HG03354 (cell line): Measurements from ENCODE around the gene MT1H.
A peak's percentile ranks its signal among the peaks of the same experiment; 100 is the strongest.

Experiments
- ATAC-seq: cut with Tn5 transposase; IDR thresholded peaks from one replicate; pipeline ENCODE4 v1.9.1; 2021; ENCODE audit warnings: mild to moderate bottlenecking; ENCODE audit not compliant: unreplicated experiment, poor library complexity, severe bottlenecking

Gene MT1H

DNA sequence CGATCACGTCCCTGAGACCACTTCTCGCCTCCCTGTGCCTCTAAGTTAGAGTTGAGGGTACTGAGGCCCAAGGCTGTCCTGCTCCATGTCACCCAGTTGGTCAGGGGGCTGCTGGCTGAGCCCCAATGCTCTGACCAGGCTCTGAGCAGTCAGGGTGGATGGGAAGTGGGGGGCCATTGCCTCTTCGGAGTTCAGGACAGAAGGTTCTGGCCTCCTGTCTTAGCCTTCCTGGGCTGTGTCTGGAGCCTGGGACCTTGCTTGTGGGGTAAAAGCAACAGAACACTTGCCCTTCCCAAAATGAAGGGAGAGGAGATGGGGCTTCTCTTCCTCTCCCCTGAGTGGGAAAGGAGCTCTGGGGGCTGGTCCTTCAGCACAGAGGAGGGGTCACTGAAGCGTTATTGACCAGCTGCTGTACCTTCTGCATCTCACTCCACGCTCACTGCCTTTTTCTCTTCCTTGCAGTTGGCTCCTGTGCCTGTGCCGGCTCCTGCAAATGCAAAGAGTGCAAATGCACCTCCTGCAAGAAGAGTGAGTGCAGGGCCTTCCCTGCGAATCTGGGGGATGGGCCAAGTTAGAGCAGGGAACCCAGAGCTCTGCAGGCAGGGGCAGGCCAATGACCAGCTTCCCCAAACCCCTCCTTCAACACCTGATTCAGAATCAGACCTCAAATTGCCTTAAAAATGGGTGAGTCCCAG is 13.2 kb downstream of the MT1H start:
- ATAC-seq = peak; percentile 3

DNA sequence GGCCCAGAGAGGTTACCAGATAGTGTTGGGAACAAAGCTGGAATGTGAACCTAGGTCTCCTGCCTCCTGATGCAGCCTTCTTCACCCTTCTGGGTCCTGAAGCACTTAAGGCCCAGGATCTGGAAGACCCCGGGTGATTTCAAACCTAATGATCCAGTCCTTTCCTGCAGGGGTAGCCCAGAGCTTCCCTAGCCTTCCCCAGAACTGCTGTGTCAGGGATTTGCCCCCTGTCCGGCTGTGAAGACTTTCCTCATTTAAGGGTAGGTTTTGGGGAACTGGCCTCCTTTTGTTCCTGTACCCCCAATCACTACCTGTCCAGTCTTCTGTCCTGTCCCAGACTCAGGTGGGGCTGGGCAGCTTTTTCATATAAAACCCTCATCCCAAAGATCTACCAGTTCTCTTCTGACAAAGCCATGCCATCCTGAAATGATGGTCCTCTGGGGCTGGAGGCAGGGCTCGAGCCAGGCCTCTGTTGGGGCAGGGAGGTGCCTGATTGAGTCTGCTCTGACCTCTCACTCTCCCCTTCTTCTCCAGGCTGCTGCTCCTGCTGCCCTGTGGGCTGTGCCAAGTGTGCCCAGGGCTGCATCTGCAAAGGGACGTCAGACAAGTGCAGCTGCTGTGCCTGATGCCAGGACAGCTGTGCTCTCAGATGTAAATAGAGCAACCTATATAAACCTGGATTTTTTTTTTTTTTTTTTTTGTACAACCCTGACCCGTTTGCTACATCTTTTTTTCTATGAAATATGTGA is 14.0 kb downstream of the MT1H start:
- no peak for ATAC-seq

DNA sequence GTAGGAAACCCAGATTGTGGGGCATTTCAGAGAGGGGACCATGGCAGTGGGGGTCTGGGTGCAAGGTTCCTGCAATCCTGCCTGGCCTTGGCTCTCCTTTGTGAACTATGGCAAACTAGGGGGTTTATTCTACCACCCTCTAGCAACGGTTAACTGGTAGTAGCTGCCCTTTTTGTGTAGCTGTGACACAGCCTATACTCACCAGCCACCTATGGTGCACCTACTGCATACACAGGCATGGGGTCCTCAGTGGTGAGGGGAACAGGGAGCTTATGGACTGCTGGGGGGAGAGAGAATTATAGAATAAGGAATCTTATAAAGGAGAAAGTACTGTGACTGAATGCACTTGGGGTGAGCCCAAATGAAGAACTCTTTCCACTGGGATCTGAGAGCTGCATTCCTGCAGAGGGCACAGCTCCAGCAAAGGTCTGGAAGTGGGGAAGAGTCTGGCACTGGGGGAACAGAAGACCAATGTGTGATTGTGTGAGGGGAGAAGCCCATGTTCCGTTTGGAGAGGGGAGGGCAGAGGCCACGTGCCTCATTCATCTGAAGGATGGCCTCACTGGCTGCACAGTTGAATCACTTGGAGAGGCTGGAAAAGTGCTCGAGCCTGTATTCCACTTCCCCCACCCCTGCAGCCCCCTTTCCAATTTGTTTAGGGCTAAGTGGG is 14.8 kb downstream of the MT1H start:
- ATAC-seq = no peak

DNA sequence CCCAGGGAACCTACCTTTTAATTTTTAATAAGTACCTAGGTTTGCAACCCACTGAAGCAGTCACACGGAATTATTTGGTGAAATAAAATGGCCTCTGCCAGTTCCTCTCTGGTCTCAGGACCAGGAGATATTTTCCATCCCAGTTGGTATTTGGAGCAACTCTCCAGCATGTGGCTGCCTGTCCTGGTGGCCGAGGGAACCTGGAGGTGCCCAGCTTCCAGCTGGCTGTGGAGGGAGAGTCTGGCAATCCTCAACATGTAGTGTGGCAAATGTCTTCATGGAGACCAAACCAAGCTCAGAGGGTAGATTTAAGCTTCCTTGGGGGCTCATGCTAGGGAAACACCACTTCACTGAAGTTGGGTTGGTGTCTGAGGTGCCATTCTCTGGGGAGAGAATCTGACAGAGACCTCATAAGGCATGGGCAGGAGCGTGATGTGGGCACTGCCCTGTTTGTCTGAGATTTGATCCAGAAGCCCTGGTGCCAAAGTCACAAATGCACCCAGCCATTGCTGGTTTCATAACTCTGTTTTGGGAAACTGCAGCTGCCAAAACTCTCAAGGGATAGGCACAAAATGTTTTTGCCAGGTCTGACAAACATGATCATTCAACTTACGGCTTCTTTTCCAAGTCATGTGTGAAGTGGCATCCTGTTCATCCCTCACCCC is 15.4 kb downstream of the MT1H start:
- no peak for ATAC-seq

DNA sequence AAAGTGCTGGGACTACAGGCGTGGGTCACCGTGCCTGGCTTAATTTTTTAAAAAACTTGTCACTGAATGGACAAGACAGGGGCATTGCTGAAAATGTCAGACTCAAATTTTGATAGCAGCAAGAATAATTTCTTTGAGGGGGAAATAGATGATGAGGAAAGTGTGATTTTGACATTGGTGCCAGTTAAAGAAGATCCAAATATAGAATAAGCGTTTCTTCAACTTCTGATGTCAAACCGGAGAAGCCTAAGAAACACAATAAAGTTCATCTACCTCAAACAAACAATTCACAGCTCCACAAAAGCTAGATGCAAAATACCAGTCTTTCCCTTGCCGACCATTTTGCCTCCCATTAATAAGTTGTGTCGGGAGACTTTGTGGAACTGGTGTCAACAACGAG is 17.1 kb downstream of the MT1H start:
- ATAC-seq = no peak

DNA sequence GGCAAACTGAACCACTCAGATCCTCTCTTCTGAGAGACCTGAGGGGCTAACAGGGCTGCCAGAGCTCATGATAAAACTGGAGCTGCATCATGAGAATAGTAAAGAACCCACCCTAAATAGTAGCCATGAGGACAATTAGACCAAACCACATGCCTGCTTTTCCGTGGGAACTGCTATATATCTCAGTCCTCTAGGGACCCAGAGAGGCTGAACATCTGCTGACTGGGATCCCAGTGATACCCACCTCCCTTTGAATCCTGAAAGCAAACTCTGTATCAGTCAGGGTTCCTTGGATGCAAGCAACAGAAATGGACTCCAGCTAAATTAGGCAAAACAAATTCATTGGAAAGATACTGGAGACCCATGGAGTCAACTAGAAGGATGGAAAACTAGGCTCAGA is 19.1 kb downstream of the MT1H start:
- no peak for ATAC-seq

DNA sequence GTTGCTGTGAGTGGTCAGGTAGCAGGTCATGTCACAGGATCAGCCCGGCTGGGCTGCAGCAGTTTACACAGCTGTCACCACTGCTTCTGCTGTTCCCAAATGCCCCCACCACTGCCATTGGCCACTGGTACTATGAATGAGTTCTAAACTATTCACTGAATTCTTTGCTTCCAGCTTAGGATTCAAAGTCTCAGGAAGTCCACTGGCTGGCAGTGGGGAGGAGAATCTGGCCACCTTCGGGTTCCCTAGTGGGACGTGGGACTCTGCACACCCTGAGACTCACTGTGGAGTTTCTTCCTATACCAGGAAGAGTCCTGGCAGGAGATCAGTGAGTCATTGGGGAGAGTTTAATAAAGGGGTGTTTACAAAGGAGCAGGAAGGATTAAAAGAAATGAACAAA is 19.6 kb downstream of the MT1H start:
- ATAC-seq = no peak

DNA sequence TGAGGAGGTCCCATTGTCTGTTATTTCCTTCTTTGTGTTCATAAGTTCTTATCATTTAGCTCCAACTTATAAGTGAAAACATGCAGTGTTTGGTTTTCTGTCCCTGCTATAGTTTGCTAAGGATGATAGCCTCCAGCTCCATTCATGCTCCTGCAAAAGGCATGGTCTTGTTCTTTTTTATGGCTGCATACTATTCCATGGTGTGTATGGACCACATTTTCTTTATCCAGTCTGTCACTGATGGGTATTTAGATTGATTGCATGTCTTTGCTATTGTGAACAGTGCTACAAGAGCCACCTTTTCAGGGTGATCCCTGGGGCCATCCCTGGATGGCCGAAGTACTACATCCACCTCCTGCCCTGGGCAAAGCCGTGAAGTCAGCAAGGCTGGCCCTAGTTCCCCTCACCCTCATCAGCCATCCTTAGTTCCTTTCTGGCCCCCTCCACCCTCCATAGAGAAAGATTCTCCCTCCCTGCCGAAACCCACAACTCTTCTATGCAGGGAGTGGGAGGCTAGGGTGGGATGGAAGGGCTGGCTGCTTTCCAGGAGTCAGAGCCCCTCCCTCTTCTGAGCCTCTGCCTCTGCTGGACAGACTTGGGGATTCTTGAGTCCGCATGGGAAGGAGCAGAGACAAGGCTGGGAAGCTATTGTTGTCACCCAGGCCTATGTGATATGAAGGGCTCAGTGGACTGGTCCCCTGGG is 21.0 kb downstream of the MT1H start:
- no peak for ATAC-seq

DNA sequence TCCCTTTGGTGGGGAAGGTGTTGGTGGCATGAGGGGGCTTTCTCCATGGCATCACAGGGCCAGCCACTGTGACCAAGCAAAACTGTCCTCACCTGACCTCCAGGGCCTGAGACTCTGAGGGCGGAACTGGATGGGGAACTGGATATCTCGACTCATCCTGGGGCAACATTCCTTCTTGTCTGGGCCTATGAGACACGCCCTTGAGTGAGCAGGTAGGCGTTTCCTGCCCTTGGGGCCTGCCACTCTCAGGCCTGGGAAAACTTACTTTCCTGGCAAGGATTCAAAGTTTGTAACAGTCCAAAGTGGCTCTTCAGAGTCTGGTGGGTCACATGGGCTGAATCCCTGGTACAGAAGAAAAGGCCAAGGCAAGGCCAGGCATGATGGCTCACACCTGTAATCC is 22.3 kb downstream of the MT1H start:
- no peak for ATAC-seq

DNA sequence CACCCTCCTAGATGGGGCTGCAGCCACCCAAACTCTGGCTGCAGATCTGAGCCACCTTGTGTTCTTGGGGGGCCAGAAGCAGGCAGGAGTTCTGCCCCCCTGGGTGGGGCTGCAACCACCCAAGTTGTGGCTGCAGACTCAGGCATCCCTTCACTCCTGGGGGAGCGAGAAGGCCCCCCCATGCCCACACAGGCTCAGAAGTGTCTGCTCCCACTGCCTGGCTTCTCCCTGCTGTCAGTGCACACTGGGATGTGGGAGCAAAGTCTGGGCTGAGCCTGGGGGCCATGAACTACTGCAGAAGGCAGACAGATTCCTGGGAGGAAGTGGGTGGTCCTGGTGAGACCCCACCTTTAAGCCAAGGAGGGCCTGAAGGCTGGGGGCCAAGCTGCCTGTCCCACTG is 25.6 kb downstream of the MT1H start:
- ATAC-seq = no peak

DNA sequence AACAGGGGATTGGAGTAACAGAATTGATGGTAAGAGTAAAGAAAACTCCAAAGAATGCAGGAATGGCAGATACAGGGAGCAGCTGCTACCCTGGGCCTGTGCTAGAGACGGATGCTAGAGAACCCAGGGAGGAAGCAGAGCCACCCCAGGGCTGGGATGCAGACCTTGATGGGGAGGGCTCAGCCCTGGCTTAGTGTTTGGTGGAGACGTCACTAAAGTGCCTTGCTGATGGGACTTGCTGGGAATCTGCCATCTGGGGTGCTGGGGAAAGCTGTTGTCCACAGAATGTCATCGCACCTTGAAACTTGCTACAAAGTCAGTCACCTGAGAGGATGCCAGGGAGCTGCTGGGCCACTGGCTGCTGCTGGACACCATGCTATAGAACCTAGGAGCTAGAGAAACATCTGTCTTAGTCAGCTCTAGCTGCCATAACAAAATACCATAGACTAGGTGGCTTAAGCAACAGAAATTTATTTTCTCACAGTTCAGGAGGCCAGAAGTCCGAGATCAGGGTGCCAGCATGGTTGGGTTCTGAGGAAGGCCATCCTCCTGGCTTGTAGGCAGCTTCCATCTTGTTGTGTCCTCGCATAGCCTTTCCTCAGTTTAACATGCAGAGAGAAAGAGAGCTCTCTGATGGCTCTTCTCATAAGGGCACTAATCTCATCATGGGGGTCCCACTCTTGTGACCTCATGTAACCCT is 28.0 kb downstream of the MT1H start:
- no peak for ATAC-seq

DNA sequence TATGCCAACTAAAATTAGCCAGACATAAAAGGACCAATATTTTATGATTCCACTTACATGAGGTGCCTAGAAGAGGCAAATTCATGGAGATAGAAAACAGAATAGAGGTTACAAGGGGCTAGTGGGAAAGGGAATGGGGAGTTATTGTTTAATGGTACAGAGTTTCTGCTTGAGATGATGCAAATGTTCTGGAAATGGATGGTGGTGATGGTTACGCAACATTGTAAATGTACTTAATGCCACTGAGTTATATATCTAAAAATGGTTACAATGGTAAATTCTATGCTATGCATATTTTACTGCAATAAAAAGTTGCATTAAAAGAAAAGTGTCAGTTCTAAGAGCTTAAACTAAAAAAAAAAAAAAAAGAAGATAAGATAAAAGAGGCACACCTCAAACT is 30.6 kb downstream of the MT1H start:
- ATAC-seq = no peak

DNA sequence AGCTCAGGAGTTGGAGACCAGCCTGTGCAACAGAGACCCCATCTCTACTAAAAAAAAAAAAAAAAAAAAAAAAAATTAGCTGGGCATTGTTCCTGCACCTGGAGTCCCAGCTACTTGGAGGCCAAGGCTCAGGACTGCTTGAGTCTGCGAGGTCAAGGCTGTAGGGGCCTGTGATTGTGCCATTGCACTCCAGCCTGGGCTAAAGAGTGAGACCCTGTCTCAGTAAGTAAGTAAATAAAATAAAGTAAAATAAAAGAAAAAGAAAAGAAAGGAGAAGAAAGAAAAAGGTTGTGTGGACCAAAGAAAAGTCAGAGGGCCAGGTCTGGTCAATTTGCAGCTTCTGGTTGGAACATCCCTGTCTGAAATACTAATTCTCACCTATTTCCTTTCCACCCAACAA is 31.0 kb downstream of the MT1H start:
- ATAC-seq = no peak

DNA sequence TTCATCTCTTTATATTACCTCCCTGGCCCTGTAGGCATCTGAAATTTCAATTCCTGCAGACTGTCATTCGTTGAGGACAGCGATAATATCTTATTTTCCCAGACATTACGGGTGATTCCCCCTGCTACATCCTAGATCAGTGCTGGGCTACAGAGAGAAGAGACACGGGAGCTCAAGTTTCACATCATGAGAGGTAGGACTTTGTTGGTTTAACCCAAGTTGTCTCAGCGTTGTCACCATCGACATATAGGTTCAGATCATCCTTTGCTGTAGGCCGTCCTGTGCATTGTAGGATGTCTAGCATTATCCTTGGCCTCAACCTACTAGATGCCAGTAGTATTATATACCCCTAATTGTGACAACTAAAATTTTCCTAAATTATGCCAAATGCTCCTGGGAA is 31.9 kb downstream of the MT1H start:
- ATAC-seq = no peak

DNA sequence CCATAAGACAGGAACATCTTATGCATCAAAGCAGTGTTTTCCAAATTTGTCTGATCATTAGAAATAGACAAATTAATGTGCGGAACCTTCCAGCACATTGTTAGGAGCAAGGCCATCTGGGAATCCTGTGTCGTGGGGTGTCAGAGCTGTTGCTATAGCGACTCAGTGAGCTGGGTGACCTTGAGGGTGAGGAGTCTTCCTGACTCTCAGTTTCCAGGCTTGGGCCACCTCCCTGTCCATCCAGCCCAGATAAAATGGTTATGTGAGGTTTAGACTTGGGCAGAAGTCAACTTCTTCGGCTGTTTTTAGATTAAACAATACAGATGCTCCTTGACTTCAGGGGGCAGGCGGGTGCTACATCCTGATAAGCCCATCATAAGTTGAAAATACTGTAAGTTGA is 33.2 kb downstream of the MT1H start:
- no peak for ATAC-seq

DNA sequence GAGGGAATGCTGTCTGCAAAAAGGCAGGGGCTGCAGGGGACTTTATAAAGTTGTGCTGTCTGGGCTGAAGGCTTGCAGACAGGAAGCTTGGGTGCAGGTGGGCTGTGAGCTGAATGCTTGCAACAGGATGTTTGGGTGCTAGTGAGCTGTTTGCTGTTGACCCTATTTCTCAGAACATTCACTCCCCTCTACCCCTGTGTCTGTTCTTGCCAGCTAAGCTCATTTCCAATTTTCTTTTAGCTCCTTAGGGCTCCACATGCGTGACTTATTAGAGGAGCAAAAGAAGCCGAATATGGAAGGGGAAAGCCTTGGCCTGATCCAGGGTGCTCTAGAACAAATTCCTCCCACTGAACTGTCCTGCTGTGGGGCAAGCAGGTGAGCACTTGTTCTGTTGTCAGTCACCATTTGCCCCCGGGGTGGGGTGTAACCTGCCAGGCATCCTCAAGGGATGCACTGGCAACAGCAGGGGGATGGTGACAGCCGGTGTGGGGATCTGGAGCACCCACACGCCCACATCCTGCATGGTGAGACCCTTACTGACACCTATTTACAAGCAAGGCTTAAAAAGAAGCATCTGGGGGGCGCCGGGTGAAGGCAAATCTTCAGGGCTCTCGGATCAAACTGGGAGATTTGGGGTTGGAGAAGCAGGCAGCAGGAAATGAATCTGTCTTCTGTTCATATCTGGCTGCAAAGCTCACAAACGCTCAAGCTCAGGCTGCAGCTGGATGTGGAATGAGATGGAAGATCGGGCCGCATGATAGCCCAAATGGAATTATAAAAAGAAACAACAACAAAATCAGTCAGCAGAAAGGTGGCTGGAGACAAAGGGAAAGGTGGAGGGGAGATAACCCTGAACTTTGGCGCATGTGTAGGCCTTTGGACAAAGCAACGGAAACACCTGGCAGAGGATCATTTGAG is 39.2 kb downstream of the MT1H start:
- no peak for ATAC-seq

DNA sequence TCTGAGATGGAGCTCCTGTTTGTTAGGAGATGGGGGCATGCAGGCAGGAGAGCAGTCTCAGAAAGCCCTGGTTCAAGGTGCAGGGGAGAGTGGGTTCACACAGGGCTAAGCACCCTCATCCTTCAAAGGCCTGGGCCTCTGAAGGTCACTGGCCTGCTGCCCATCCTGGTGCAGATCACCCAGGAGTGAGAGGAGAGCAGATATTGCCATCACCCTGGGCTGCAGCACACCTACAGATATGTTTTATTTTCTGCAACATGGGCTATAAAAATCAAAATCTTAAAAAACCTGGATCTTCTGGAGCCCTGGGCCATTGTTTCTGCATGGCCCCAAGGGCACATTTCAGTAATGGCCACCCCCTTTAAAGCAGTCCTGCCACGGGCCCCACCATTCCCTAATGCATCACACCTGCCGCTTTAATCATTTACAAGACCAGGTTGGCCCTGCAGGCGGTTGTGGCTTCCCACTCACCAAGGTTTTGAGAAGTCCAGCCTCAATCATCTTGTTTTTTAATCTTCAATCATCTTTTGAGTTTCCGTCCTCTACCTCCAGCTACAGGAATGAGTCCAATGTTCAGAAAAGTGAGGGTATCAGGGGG is 39.9 kb downstream of the MT1H start:
- ATAC-seq = no peak

DNA sequence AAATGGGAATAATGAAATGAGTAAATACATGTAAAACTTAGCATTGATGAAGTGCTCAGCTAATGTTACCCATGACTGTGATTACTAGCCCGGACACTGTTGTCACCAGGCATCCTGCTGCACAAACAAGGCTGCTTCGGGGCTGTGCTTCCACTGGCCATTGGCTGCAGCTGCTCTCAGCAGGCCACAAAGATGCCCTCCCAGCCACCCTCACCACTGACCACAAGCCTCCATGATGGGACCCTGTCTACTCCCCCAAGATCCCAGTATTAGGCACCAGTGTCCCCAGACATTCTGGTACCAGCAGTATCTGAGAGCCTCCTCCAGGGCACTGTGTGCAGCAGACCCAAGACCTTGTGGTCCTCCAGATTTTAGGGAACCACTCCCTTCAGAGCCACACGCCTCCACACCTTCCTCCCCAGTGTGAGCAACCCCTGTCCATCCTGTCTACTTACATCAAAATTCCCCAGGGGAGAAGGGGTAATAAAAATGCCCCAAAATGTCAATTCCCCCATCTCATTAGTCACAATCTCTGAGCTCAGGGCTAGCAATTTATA is 40.6 kb downstream of the MT1H start:
- ATAC-seq = no peak
